Brain microvascular endothelial cell (primary cell): ENCODE results near the gene PFDN6.

Experiments used
- DNase-seq: peaks from one replicate; pipeline ENCODE4 v3.0.0-alpha.2; 2020
- H3K27ac ChIP-seq: fragments of 250-450 bp; sonication (Bioruptor Pico); 2 replicates; pipeline ENCODE4 v1.5.1; 2020; ENCODE audit warnings: mild to moderate bottlenecking, moderate library complexity
- H3K27me3 ChIP-seq: fragments of 250-450 bp; sonication (Bioruptor Pico); replicated peaks from 2 replicates; pipeline ENCODE4 v1.5.1; 2020; ENCODE audit warnings: mild to moderate bottlenecking
- H3K36me3 ChIP-seq: fragments of 250-450 bp; sonication (Bioruptor Pico); replicated peaks from 2 replicates; pipeline ENCODE4 v1.5.1; 2020; ENCODE audit warnings: mild to moderate bottlenecking
- H3K4me3 ChIP-seq: 2 replicates; pipeline ENCODE4 v1.5.1; 2011; ENCODE audit warnings: low read depth, mild to moderate bottlenecking, control low read depth, low read length, moderate library complexity
- in situ Hi-C: cut with HindIII; loops from 2 replicates; pipeline ENCODE4 v1.10.0; 2017; ENCODE audit warnings: low sequenced_read_pairs, low pct_ligation_motif_present
- TF ChIP-seq, protein P1 (sequence below): IDR thresholded peaks from 2 replicates; pipeline ENCODE4 v1.5.1; 2011; ENCODE audit warnings: low read depth, mild to moderate bottlenecking, moderate library complexity, low read length, control low read depth, inconsistent platforms; ENCODE audit errors: missing control alignments

Gene PFDN6

GRCh38 chr6:33333666-33334065 is 44.3 kb downstream of the PFDN6 start:
- TF ChIP-seq, protein P1, sequence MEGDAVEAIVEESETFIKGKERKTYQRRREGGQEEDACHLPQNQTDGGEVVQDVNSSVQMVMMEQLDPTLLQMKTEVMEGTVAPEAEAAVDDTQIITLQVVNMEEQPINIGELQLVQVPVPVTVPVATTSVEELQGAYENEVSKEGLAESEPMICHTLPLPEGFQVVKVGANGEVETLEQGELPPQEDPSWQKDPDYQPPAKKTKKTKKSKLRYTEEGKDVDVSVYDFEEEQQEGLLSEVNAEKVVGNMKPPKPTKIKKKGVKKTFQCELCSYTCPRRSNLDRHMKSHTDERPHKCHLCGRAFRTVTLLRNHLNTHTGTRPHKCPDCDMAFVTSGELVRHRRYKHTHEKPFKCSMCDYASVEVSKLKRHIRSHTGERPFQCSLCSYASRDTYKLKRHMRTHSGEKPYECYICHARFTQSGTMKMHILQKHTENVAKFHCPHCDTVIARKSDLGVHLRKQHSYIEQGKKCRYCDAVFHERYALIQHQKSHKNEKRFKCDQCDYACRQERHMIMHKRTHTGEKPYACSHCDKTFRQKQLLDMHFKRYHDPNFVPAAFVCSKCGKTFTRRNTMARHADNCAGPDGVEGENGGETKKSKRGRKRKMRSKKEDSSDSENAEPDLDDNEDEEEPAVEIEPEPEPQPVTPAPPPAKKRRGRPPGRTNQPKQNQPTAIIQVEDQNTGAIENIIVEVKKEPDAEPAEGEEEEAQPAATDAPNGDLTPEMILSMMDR: no peak
- Histone ChIP-seq H3K27me3 (no peaks in the 10 kb centered on the region), H3K36me3 (no peaks in the 10 kb centered on the region), H3K4me3 (no peak overlapping the region), H3K27ac (no peak overlapping the region)
- in situ Hi-C loops: no loop called here
- DNase-seq: no peak

GRCh38 chr6:33335916-33336315 is 46.5 kb downstream of the PFDN6 start:
- DNase-seq: no peak
- in situ Hi-C loops: no loop called here
- H3K36me3 ChIP-seq: no peaks in the 10 kb centered on the region
- no peaks in the 10 kb centered on the region for H3K27me3 ChIP-seq
- no peak overlapping the region for H3K4me3 ChIP-seq
- TF ChIP-seq, protein P1: no peak
- no peak overlapping the region for H3K27ac ChIP-seq

GRCh38 chr6:33336495-33336894 is 47.1 kb downstream of the PFDN6 start:
- Histone ChIP-seq H3K27me3 (no peaks in the 10 kb centered on the region), H3K36me3 (no peaks in the 10 kb centered on the region), H3K27ac (no peak overlapping the region), H3K4me3 (no peak overlapping the region)
- TF ChIP-seq, protein P1: no peak
- in situ Hi-C loops: no loop called here
- DNase-seq: no peak

DNA sequence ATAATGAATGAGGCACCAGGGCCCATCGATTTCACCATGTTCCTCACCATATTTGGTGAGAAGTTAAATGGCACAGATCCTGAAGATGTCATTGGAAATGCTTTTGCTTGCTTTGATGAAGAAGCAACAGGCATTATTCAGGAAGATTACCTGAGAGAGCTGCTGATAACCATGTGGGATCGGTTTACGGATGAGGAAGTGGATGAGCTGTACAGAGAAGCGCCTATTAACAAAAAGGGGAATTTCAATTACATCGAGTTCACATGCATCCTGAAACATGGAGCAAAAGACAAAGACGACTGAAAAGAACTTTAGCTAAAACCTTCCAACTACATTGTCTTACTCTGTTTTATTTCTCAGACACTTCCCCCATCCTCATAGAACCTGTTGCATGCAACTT is 49.8 kb downstream of the PFDN6 start:
- no peak overlapping the region for H3K27ac ChIP-seq
- TF ChIP-seq, protein P1: no peak
- no peak for DNase-seq
- no peaks in the 10 kb centered on the region for H3K36me3 ChIP-seq
- no peak overlapping the region for H3K4me3 ChIP-seq
- no peaks in the 10 kb centered on the region for H3K27me3 ChIP-seq
- in situ Hi-C loops: no loop called here
